GM12891 (cell line): ENCODE measurements around the gene PDPK1.
"Not testable (repeated sequence)": the region's sequence is repeated elsewhere in the genome, so short reads cannot be mapped to it uniquely, and the experiment has no call there.

Experiments
- DNase-seq: peaks from one replicate; pipeline ENCODE4 v3.0.0; 2011; ENCODE audit warnings: low spot score; ENCODE audit not compliant: insufficient read length
- FAIRE-seq: peaks from 2 replicates; lab custom pipeline; 2011; peaks lifted over from hg19 to GRCh38; lab: Jason Lieb, UNC
- PAX5 ChIP-seq: IDR thresholded peaks from 2 replicates; pipeline ENCODE4 v1.6.1; 2011; ENCODE audit warnings: low read length, moderate library complexity, mild to moderate bottlenecking; ENCODE audit not compliant: insufficient read depth, severe bottlenecking
- POLR2A ChIP-seq: IDR thresholded peaks from 2 replicates; pipeline ENCODE4 v1.6.1; 2011; ENCODE audit warnings: low read depth, low read length, control low read depth
- POLR2AphosphoS5 ChIP-seq: IDR thresholded peaks from 2 replicates; pipeline ENCODE4 v1.6.1; 2011; ENCODE audit warnings: low read depth, low read length, control low read depth
- POU2F2 ChIP-seq: IDR thresholded peaks from 2 replicates; pipeline ENCODE4 v1.6.1; 2011; ENCODE audit warnings: low read depth, mild to moderate bottlenecking, control low read depth, low read length, moderate library complexity
- SPI1 ChIP-seq: IDR thresholded peaks from 2 replicates; pipeline ENCODE4 v1.6.1; 2011; ENCODE audit warnings: low read depth, low read length, control low read depth
- TAF1 ChIP-seq: IDR thresholded peaks from 2 replicates; pipeline ENCODE4 v1.6.1; 2011; ENCODE audit warnings: low read depth, low read length, control low read depth

PDPK1 gene

DNA sequence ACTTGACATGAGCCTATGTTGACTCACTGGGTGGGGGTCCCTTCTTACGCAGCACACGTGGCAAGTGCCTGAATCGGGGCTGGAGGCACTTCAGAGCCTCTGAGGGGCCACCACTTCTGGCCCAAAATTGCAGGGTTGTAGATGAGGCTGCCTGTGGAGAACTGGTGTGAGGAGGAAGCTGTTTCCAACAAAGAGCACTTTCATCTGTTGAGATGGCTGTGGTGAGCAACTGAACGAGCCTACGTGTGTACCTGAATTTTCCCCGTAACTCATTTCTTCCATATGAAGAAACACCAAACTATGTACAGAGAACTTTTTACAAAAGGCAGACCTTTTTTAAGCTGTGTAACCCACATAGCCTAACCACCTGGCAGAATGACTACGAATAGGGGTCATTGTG, 64.4 kb downstream of the PDPK1 start:
- not testable (repeated sequence) for FAIRE-seq, DNase-seq

DNA sequence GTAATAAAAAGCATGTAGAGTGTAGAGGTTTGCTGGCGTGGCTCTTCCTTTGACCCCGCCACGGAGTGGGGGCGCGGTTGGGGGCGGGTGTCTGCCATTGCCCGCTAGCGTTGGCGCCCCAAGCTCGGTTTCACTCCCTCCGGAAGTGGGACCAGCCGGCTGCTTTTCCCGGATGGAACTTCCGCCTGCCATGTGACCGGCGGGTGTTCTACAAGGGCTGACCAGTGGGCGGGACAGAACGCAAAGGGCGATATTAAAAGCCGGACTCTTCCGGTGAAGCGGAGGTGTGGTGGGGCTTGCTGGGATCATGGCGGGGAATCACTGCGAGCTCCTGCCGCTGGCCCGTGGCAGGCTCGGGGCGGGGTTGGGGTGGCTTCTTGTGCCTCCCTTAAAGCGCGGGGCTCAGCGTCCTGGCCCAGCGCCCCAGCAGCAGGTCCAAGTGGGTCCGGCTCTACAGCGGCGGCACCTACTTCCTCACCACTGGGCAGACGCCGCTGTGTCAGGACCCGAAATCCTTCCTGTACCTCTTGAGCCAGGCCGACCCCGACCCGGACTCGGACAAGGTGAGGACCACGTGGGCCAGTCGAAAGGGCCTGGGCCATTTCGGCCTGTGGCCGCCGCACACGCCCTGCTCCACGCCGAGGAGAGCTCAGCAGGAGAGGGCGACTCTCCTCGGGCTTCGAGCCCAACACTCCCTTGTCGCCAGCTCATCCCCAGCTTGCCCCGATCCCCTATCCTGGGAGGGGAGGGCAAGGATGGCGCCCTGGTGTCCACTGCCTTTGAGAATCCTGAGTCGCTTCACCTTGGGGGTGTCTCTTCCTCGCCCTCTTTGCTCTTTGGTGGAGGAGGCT, 65.6 kb downstream of the PDPK1 start:
- DNase-seq: peak; percentile 99
- FAIRE-seq: peak; percentile 62
- TF ChIP-seq POLR2A (peak; percentile 98), PAX5 (peak; percentile 19), SPI1 (no peak), TAF1 (peak; percentile 93), POLR2AphosphoS5 (peak; percentile 97), POU2F2 (peak; percentile 88)

DNA sequence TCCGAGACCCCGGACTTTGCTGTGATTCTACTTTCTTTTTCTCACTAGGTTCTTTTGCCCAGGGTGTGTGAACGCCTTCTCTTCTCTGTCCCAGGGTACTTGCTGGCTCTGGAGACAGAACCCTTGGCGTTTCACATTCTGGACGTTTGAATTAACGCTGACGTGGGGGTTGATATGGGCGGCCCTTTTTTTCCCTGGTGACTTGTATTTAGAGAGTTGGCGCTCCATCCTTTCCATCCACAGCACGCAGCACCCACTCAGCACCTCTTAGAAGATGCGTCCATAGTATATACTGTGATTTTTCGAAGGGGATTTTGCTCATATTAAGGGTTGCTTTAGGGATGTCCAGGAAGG, 66.2 kb downstream of the PDPK1 start:
- FAIRE-seq, DNase-seq: not testable (repeated sequence)

DNA sequence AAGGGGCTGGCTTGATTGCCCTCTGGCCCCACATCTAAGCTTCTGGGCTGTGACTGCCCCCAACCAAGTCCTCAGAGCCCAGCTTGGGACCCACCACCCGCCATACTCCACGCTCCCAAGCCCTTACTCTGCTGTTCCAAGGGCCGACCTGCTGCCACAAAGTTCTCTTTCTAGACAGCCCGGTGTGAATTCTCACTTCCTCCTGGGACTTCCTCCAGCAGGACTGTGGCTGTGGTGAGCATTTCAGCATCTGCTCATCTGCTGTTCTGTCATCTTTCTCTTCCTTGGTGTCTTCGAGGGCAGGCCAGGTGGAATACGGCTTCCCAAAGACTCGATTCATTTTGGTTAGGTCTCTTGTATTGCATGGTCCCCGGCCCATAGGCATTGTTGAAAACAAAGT, 69.0 kb downstream of the PDPK1 start:
- peak; percentile 94 for FAIRE-seq

DNA sequence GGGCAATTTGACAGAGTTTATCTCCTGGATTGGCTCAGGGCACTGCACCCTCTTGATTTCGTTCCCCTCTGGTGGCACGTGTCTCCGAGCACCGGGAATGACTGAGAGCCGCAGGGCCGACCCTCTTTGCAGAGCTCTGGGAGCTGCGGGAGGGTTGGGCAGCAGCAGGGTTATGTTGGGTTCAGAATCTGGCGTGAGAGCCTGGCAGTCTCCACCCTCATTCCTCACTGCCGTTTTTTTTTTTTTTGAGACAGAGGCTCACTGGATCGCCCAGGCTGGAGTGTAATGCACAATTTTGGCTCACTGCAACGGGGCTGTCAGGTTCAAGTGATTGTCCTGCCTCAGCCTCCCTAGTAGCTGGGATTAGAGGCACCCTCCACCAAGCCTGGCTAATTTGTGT, 71.5 kb downstream of the PDPK1 start:
- not testable (repeated sequence) for FAIRE-seq

More for the DNA sequence above, 69.0 kb downstream of the PDPK1 start:
- not testable (repeated sequence) for DNase-seq

DNA sequence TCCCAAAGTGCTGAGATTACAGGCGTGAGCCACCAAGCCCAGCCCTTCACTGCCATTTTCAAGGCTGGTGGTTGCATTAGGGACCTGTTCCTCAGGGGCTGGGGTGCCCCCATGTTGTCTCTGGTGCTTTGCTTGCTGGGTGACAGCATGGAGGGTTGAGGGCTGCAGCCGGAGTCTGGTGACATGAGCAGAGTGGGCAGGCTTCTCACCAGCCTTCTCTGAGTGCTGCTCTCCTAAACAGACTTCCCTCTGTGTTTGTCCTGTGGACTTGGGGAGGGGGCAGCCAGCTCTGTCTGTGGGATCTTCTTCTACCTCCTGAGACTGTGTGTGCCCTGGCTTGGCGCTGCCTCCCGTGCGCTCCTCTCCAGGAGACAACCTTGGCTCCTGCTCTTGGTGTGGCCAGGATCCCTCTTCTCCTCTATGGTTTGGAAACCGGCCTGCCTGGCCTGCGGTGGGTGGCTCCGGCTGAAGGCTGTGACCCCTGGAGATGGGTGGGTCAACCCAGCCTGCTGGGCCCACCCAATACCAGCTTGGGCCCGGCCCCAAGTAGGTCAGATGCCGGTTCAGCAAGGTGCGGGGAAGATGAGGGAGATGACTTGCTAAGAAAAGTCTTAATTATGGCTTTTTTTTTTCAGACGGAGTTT, 72.1 kb downstream of the PDPK1 start:
- DNase-seq (no peak), FAIRE-seq (no peak)
- TF ChIP-seq POLR2A: no peak

More for the DNA sequence above, 71.5 kb downstream of the PDPK1 start:
- not testable (repeated sequence) for DNase-seq

DNA sequence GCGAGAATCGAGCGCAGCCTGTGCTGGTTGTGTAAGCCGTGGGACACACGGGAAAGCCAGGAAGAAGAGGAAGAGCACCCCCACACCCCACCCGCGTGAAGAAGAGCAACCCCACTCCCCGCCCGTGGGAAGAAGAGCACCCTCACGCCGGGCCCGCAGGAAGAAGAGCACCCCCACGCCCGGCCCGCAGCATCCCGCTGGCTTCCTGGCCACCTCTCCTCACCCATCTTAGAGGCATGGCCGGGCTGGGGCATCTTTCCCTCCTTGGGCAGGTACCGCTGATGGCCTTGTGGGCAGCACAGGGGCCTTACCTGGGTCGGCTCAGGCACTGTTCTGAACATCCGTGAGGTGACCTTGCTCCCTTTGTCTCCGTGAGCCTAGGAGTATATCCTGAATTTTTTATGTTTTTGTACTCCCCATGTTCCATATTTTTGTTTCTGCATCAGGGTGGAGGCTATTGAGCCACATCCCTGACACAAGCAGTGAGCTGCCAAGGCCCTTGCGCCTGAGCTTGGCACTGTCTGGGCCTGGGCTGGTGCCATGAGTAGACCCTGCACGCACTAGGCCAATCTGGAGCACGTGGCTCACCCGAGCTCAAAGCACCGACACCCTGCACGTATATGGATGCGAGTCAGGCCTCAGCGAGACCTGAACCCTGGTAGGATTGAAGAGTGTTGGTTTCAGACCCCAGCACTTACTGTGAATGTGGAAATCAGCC, 73.1 kb downstream of the PDPK1 start:
- no peak for TF ChIP-seq POLR2A
- no peak for DNase-seq
- no peak for FAIRE-seq

DNA sequence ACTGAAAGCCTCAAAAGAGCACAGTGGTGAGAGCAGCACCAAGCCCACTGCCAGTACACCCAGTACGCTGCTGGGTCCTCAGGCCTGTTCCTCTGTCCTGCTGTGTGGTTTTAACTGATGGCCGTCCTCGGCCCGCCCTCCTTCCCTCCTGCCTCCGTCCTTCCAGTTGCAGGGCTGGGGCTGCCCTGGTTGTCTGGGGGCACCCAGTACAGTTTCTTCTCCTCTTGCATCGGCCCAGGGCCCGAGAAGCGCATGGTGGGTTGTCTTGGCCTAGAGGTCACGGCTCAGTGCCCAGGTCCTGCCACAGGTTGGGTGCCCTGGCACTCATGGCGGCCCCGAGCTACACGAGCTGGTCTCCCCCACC, 73.7 kb downstream of the PDPK1 start:
- TF ChIP-seq SPI1 (no peak), POLR2AphosphoS5 (no peak), TAF1 (no peak), PAX5 (no peak), POU2F2 (no peak), POLR2A (no peak)
- DNase-seq (no peak), FAIRE-seq (no peak)

DNA sequence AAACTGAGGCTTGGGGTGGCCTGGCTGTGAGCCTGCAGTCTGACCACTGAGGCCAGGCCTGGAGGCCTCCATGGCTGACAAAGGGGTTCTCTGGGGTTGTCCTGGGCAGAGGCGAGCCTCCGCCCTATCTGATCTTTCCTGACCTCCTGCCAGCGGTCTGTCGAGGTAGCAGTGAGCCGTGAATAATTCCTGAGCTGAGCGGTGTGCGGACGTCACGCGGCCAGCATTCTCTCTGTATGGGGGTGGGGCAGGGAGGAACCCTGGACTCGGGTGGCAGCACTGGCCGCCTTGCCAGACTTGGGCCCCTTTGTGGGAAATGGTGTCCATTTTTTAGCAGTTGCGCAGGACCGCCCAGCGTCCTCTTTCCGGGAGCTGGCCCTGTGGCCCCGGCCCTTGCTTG, 74.1 kb downstream of the PDPK1 start:
- not testable (repeated sequence) for FAIRE-seq, DNase-seq

DNA sequence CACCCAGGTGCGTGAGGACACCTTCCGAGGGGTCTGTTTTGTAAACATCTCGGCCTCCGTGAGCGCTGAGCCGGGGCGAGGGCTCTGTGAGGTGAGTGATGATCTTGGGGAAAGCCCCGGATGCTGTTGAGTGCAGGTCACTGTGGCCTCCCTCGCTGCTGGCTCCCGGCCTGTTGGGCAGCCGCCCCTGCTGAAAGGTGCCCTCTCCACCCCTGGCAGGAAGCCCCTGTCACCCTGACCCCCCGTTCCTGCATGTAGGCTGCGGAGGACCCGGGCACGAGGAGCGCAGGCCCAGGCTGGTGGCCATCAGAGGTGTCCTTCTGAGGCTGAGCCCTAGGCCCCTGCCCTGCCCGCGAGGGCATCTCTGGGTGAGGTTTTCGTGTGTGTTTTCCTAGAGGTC, 75.4 kb downstream of the PDPK1 start:
- DNase-seq, FAIRE-seq: not testable (repeated sequence)

DNA sequence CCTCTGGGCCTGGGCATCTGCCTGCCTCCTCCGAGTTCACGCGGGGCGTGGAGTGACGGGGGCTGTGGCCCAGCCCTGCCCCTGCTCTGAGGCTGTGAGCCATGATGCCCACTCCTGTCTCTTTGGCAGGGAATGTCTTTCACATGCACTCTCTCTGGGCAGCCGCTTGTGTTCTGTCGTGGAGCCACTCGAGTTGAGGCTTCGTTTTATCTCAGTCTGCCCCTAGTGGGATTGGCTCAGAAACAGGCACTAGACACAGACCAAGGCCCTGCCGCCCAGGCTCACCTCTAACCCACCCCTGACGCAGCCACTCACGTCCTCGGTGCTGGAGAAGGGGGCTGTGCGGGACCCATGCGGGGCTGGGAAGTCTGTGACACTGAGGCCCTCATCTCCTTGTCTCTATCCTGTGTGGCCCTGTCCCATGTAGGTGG, 77.0 kb downstream of the PDPK1 start:
- TF ChIP-seq PAX5 (no peak), SPI1 (no peak), POU2F2 (no peak), POLR2AphosphoS5 (no peak), TAF1 (no peak), POLR2A (no peak)
- no peak for FAIRE-seq
- no peak for DNase-seq

DNA sequence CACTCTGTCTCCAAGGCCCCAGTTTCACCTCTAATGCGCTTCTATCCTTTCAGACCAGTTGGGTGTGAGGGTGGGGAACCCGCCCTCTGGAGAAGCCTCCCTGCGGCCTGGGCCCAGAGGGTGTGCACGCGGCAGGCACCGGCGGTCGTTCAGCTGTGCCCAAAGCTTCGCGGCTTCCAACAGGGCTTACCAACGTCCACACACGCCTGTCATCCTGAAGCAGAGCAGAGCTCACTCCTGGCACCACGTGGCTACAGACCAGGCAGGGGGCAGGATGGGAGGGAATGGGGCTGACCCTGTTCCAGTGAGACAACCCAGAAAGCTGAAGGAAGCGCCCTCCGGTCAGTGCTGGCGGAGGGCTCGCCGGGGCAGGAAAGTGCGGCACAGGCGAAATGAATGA, 81.1 kb downstream of the PDPK1 start:
- DNase-seq, FAIRE-seq: not testable (repeated sequence)

DNA sequence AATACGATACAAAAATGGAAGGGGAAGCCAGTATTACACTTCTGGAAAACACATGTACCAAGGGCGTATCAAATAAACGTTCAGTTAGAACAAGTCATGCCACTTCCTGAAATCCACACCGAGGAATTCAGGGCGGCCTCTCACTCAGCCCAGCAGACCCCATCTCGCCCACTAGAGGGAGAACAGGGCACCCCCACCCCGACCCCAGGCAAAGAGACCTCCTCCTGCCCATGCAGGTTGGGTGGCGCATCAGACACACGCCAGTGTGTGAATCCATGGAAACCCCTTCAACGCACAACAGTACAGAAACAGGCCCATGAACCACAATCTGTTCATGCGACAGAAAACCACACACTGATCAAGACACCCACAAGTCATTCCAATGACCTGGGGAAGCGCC, 81.8 kb downstream of the PDPK1 start:
- not testable (repeated sequence) for DNase-seq
- FAIRE-seq: peak; percentile 90

DNA sequence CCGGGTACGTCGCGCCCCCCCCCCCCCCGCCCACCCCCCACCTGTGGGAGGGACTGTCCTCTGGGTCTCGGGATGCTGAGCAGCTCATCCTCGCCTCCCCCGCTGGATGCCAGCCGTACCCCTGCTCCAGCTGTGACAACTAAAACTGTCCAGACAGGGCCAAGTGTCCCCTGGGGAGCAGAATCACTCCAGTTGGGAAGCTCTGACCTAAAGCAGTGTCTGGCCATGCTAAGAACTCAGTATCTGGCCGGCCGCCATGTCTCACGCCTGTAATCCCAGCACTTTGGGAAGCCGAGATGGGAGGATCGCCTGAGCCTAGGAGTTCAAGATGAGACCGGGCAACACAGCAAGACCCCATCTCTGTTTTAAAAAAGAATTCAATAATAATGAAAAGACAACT, 83.0 kb downstream of the PDPK1 start:
- not testable (repeated sequence) for FAIRE-seq, DNase-seq

DNA sequence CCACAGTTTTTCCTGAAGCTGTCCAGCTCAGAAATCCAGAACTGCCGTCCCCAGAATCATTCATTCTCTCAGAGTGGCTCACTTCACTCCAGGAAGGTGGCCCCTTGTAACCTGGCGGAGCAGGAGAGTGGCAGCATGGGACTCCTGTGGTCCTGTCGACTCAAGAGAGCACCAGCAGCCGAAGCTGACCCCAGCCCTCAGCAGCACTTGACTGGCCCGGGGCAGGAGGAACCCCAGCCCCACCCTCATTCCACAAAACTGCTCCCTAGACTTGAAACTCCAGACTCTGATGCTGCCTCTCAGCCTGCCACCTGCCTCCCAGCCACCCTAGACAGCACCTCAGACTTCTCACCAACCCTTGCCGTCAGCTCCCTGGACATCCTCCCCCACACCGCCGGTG, 83.6 kb downstream of the PDPK1 start:
- not testable (repeated sequence) for FAIRE-seq, DNase-seq

DNA sequence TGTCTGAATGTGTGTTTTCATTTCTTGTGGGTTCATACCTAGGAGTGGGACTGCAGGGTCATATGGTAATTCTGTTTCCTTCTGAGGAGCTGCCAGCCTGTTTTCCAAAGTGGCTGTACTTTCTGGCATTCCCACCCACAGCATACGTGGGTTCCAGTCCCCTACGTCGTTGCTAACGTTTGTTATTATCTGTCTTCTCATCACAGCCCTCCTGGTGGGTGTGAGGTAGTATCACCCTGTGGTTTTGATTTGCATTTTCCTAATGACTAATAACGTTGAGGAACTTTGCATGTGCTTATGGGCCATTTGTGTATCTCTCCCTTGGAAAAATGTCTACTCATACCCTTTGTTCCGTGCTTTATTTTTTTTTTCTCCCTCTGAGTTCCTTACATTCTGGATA, 89.3 kb downstream of the PDPK1 start:
- DNase-seq: not testable (repeated sequence)
- FAIRE-seq: peak; percentile 83

DNA sequence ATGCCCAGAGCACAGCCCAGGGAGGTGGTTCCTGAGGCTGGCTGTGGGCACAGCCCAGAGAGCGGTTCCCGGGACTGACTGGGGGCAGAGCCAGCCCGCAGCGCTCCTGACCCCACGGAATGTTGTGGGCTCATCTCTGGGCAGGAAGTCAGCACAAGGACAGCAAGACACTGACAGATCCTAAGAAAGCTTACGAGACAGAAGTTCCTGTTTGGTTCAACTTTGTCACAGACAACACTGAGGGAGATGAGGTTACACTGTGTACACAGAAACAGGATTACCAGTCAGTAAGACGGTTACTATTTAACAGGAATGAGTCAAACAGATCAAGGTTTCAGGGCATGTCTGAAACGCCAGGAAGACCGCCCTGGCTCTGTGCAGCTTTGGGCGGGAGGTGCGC, 93.4 kb downstream of the PDPK1 start:
- not testable (repeated sequence) for DNase-seq, FAIRE-seq

DNA sequence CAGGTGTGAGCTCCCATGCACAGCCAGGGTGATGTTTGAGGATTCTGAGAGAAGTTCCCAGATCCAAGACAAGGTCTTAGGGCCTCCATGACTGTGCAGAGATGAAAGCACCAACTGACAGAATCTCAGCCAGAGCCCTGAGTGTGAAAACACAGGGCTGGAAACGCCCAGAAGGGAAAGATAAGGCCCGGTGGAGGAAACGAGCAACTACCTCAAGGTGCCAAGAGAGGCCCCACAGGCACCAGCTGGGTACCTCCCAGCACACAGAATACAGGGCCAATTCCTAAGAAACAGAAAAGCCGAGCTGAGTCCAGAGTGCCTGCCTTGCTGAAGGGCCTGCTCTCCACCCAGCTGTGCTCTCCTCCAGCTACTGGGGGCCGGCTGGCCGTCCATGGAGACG, 94.5 kb downstream of the PDPK1 start:
- FAIRE-seq, DNase-seq: not testable (repeated sequence)
